ENCODE results near the gene NFATC3.

The NFATC3 gene

DNA sequence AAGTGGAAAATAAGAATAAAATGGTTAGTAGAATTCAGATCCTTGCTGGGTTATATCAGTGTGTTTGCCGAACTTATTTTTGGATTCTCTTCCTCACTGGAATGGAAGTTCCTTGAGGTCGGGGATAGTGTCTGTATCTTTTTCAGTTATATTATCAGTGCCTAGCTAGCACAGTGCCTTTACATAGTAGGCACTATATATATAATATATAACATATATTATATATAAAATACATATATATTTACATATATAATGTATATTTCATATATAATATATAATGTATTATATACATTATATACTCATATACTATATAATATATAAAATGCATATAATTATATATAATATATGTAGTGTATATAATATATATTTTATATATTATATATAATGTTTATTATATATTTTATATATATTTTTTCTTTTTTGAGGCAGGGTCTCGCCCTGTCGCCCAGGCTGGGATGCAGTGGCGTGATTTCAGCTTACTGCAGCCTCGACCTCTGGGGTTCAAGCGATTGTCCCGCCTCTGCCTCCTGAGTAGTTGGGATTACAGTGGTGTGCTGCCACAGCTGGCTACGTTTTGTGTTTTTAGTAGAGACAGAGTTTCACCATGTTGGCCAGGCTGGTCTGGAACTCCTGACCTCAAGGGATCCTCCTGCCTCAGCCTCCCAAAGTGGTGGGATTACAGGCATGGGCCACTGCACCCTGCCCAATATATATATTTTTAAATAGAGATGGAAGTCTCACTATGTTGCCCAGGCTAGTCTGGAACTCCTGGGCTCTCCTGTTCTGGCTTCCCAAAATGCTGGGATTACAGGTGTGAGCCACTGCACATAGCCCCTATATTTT, 3.2 kb downstream of the NFATC3 start:
- TF ChIP-seq CREB1 (IDR thresholded peaks at IDR 0.05; ENCODE audit: low read depth) = no peak
- no peak for TF ChIP-seq EP300 (IDR thresholded peaks at IDR 0.05; ENCODE audit: borderline replicate concordance)
- no peak for TF ChIP-seq MAX (IDR thresholded peaks at IDR 0.05)

- TF ChIP-seq TAF1 (IDR thresholded peaks at IDR 0.05; ENCODE audit: low read depth) (no peak), MAX (IDR thresholded peaks at IDR 0.05) (no peak), CEBPB (IDR thresholded peaks at IDR 0.05) (no peak), FOXM1 (IDR thresholded peaks at IDR 0.05; ENCODE audit: borderline replicate concordance, low read depth) (no peak), YY1 (IDR thresholded peaks at IDR 0.05; ENCODE audit: low read depth) (no peak), TCF12 (IDR thresholded peaks at IDR 0.05; ENCODE audit: low read depth) (no peak), ZBTB7A (IDR thresholded peaks at IDR 0.05; ENCODE audit: low read depth) (no peak), CREB1 (IDR thresholded peaks at IDR 0.05; ENCODE audit: low read depth) (no peak), NFIC (IDR thresholded peaks at IDR 0.05) (no peak), EGR1 (IDR thresholded peaks at IDR 0.05) (no peak), RAD21 (IDR thresholded peaks at IDR 0.05; ENCODE audit: low read depth) (no peak), EP300 (IDR thresholded peaks at IDR 0.05; ENCODE audit: borderline replicate concordance) (no peak), TEAD4 (IDR thresholded peaks at IDR 0.05) (no peak)
- TF ChIP-seq, protein P1, sequence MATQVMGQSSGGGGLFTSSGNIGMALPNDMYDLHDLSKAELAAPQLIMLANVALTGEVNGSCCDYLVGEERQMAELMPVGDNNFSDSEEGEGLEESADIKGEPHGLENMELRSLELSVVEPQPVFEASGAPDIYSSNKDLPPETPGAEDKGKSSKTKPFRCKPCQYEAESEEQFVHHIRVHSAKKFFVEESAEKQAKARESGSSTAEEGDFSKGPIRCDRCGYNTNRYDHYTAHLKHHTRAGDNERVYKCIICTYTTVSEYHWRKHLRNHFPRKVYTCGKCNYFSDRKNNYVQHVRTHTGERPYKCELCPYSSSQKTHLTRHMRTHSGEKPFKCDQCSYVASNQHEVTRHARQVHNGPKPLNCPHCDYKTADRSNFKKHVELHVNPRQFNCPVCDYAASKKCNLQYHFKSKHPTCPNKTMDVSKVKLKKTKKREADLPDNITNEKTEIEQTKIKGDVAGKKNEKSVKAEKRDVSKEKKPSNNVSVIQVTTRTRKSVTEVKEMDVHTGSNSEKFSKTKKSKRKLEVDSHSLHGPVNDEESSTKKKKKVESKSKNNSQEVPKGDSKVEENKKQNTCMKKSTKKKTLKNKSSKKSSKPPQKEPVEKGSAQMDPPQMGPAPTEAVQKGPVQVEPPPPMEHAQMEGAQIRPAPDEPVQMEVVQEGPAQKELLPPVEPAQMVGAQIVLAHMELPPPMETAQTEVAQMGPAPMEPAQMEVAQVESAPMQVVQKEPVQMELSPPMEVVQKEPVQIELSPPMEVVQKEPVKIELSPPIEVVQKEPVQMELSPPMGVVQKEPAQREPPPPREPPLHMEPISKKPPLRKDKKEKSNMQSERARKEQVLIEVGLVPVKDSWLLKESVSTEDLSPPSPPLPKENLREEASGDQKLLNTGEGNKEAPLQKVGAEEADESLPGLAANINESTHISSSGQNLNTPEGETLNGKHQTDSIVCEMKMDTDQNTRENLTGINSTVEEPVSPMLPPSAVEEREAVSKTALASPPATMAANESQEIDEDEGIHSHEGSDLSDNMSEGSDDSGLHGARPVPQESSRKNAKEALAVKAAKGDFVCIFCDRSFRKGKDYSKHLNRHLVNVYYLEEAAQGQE (IDR thresholded peaks at IDR 0.05; ENCODE audit: low read depth) = no peak
- TF ChIP-seq, protein P2, sequence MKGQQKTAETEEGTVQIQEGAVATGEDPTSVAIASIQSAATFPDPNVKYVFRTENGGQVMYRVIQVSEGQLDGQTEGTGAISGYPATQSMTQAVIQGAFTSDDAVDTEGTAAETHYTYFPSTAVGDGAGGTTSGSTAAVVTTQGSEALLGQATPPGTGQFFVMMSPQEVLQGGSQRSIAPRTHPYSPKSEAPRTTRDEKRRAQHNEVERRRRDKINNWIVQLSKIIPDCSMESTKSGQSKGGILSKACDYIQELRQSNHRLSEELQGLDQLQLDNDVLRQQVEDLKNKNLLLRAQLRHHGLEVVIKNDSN (IDR thresholded peaks at IDR 0.05) = no peak
These were observed 3.9 kb downstream of the NFATC3 start for GRCh38 chr16:68089067-68089466.

GRCh38 chr16:68090130-68090529, 5.0 kb downstream of the NFATC3 start:
- TF ChIP-seq CREB1 (IDR thresholded peaks at IDR 0.05; ENCODE audit: low read depth) = no peak
- TF ChIP-seq TAF1 (IDR thresholded peaks at IDR 0.05; ENCODE audit: low read depth) = no peak

DNA sequence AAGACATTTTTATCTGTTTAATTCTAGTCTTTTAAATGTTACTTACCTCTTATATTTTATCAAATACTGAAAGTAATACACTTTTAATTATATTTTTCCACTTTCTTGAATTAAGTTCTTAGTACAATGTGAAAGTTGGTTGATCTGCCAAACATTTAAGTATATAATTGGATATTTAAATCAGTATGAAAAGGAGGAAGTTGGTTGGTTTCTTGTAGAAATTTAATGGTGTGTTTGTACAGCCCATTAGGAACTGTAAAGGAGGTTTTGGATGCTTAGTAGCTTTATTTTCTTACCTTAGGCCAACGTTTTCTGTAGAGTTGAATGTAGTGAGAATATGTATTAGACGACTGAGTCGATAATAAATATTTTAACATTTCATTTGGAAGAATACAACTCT, 5.4 kb downstream of the NFATC3 start:
- TF ChIP-seq RAD21 (IDR thresholded peaks at IDR 0.05; ENCODE audit: low read depth) = no peak
- no peak for TF ChIP-seq YY1 (IDR thresholded peaks at IDR 0.05; ENCODE audit: low read depth)
- TF ChIP-seq MAX (IDR thresholded peaks at IDR 0.05) = no peak
- TF ChIP-seq TAF1 (IDR thresholded peaks at IDR 0.05; ENCODE audit: low read depth) = no peak
- TF ChIP-seq EP300 (IDR thresholded peaks at IDR 0.05; ENCODE audit: borderline replicate concordance) = no peak
- TF ChIP-seq TEAD4 (IDR thresholded peaks at IDR 0.05) = no peak
- no peak for TF ChIP-seq CREB1 (IDR thresholded peaks at IDR 0.05; ENCODE audit: low read depth)
- TF ChIP-seq CEBPB (IDR thresholded peaks at IDR 0.05) = no peak
- TF ChIP-seq FOXM1 (IDR thresholded peaks at IDR 0.05; ENCODE audit: borderline replicate concordance, low read depth) = no peak
- TF ChIP-seq, protein P1 (IDR thresholded peaks at IDR 0.05; ENCODE audit: low read depth) = no peak
- TF ChIP-seq NFIC (IDR thresholded peaks at IDR 0.05) = no peak
- TF ChIP-seq, protein P2 (IDR thresholded peaks at IDR 0.05) = no peak
- no peak for TF ChIP-seq TCF12 (IDR thresholded peaks at IDR 0.05; ENCODE audit: low read depth)
- no peak for TF ChIP-seq ZBTB7A (IDR thresholded peaks at IDR 0.05; ENCODE audit: low read depth)
- TF ChIP-seq EGR1 (IDR thresholded peaks at IDR 0.05) = no peak

DNA sequence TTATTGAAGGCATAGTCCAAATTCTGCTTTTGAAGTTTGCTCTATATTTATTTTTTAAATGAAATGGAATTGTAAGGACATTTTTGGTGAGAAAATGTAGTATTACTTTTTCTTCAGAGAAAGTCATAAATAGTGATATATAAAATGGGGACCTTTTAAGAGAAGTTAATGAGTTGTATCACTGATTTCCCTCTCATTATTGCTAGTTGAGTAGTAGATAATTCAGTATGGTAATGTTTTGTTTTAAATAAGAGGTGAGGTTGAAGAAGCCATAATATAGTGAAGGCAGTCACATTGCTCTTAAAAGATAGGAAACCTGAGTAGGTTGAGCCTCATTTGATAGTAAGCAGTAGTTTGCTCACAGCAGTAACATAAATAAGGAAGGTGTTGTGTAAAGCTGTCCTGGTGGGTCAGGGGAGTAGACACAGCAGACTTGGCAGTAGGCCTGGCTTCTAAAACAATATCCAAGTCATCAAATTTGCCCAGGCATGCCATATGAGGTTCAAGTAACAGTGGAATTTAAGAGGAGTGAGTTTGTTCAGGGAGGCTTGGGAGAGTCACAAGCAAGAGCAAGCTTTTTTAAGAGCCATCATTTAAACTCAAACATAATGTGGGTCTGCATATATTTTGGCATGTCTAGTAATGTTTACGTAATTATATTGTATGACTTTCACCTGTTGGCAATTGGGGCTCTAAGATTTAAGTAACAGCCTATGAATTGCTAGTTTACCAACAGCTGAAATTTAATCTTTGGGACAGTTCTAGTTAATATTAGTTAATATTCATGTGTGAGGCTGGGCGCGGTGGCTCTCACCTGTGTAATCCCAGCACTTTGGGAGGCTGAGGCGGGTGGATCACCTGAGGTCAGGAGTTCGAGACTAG, 6.5 kb downstream of the NFATC3 start:
- TF ChIP-seq ZBTB7A (IDR thresholded peaks at IDR 0.05; ENCODE audit: low read depth) (no peak), CREB1 (IDR thresholded peaks at IDR 0.05; ENCODE audit: low read depth) (no peak), TAF1 (IDR thresholded peaks at IDR 0.05; ENCODE audit: low read depth) (no peak), MAX (IDR thresholded peaks at IDR 0.05) (0 out of 2 replicates have a peak, but pooled peaks have one; percentile 25), EGR1 (IDR thresholded peaks at IDR 0.05) (no peak), TCF12 (IDR thresholded peaks at IDR 0.05; ENCODE audit: low read depth) (peak; percentile 45; the same call in 1 of the 2 replicates), YY1 (IDR thresholded peaks at IDR 0.05; ENCODE audit: low read depth) (no peak), NFIC (IDR thresholded peaks at IDR 0.05) (peak; percentile 82), TEAD4 (IDR thresholded peaks at IDR 0.05) (peak; percentile 55), CEBPB (IDR thresholded peaks at IDR 0.05) (peak; percentile 76), EP300 (IDR thresholded peaks at IDR 0.05; ENCODE audit: borderline replicate concordance) (peak; percentile 38; the same call in 1 of the 2 replicates), RAD21 (IDR thresholded peaks at IDR 0.05; ENCODE audit: low read depth) (no peak), FOXM1 (IDR thresholded peaks at IDR 0.05; ENCODE audit: borderline replicate concordance, low read depth) (no peak)
- TF ChIP-seq, protein P2 (IDR thresholded peaks at IDR 0.05) = no peak
- TF ChIP-seq, protein P1 (IDR thresholded peaks at IDR 0.05; ENCODE audit: low read depth) = no peak
